Measurements from ENCODE around the gene PPL.

DNA sequence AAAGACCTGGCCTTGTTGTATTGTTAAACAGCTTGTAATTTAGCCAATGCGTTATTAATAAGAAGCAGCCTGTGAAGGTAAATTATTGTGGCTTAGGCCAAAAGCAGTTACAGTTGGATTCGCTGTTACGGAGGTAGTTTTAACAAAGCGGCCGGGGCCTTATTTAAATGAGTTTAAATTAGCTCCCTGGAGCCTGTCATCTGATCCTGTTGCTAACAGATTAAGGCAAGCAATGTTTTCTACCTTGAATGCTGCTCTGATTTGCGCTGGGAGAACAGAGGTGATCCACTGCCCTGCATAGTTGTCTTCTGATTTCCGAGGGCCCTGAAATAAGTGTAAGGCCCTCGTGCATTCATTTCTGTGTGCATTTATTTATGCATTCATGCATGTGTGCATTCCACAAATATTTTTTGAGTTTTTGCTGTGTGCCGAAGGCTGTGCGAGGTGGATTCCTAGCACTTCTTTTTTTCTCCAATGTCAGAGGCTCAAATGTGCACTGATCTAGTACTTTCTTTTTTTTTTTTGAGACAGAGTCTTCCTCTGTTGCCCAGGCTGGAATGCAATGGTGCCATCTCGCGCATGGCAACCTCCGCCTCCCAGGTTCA, 32.0 kb upstream of the PPL start:
- TF ChIP-seq YY1 (IDR thresholded peaks at IDR 0.05; ENCODE audit: insufficient read depth, insufficient read length) (no peak), SUZ12 (IDR thresholded peaks at IDR 0.05; ENCODE audit: extremely low read depth, insufficient read depth, insufficient read length) (no peak)
